H1 (cell line): Measurements from ENCODE around the gene ZNF765. TPM values are rescaled to one million over a fixed set of nuclear protein-coding genes. Genes with fewer than 3 reads are reported as not detected.

Experiments used
- CTCF ChIA-PET: fragments of 300-600 bp; sonication (Branson Sonifier 250); formaldehyde crosslinking; loops from one replicate; lab custom pipeline; 2021; ENCODE audit not compliant: partially characterized antibody; lab: Charles Lee
- POLR2A ChIA-PET: fragments of 300-600 bp; sonication (Branson Sonifier 250); formaldehyde crosslinking; loops from one replicate; lab custom pipeline; 2021; ENCODE audit warnings: inconsistent platforms; ENCODE audit not compliant: partially characterized antibody; lab: Charles Lee
- DNase-seq, 2 experiments: peaks; one replicate each; pipeline versions ENCODE4 v3.0.0 to v3.0.0-alpha.2; 2010 to 2022; ENCODE audit warnings: low spot score in 2 of 2, low read depth in 1 of 2, mixed read lengths in 1 of 2
- FAIRE-seq: peaks from 2 replicates; lab custom pipeline; 2011; peaks lifted over from hg19 to GRCh38; lab: Jason Lieb, UNC
- H2AFZ ChIP-seq: 2 replicates; pipeline ENCODE4 v1.8.1; 2012; ENCODE audit warnings: low read length, inconsistent platforms
- H2AK5ac ChIP-seq: 2 replicates; pipeline ENCODE4 v1.6.1; 2013; ENCODE audit warnings: low read depth, low read length
- H2BK120ac ChIP-seq: replicated peaks from 2 replicates; pipeline ENCODE3; 2013; ENCODE audit warnings: low read depth, low read length, inconsistent platforms
- H2BK12ac ChIP-seq: 2 replicates; pipeline ENCODE4 v1.6.1; 2013; ENCODE audit warnings: low read depth, low read length
- H2BK15ac ChIP-seq: 2 replicates; pipeline ENCODE4 v1.6.1; 2013; ENCODE audit warnings: low read length
- H2BK20ac ChIP-seq: 2 replicates; pipeline ENCODE4 v1.6.1; 2013; ENCODE audit warnings: low read length
- H2BK5ac ChIP-seq: 2 replicates; pipeline ENCODE4 v1.6.1; 2013; ENCODE audit warnings: low read depth, low read length
- H3K14ac ChIP-seq: 2 replicates; pipeline ENCODE4 v1.6.1; 2013; ENCODE audit warnings: inconsistent platforms; ENCODE audit not compliant: insufficient read length
- H3K18ac ChIP-seq: 2 replicates; pipeline ENCODE4 v1.6.1; 2013; ENCODE audit warnings: low read length; ENCODE audit errors: extremely low read depth
- H3K23ac ChIP-seq: 2 replicates; pipeline ENCODE4 v1.6.1; 2013; ENCODE audit warnings: inconsistent platforms; ENCODE audit not compliant: insufficient read length
- H3K23me2 ChIP-seq: 2 replicates; pipeline ENCODE4 v1.6.1; 2013; ENCODE audit warnings: low read depth, low read length
- H3K27ac ChIP-seq: 2 replicates; pipeline ENCODE4 v1.6.1; 2011; ENCODE audit warnings: low read depth, low read length, inconsistent platforms
- H3K27me3 ChIP-seq, 4 experiments: replicated peaks in 1 of 4; 1 replicate in 1 of 4; 2 replicates in 3 of 4; pipeline versions ENCODE4 v1.6.1 to v1.8.1; 2011 to 2013; ENCODE audit warnings: low read length in 3 of 4, mild to moderate bottlenecking in 3 of 4, inconsistent platforms in 2 of 4, mixed read lengths in 2 of 4, moderate library complexity in 1 of 4; ENCODE audit not compliant: control insufficient read depth in 3 of 4, insufficient read depth in 3 of 4; ENCODE audit errors: extremely low read depth in 1 of 4
- H3K36me3 ChIP-seq, 4 experiments: 2 replicates each; pipeline versions ENCODE4 v1.6.1 to v1.8.1; 2011 to 2013; ENCODE audit warnings: mild to moderate bottlenecking in 4 of 4, low read length in 3 of 4, moderate library complexity in 2 of 4, control low read depth in 1 of 4, inconsistent platforms in 1 of 4; ENCODE audit not compliant: insufficient read depth in 4 of 4, control insufficient read depth in 2 of 4
- H3K4ac ChIP-seq: replicated peaks from 2 replicates; pipeline ENCODE3; 2013; ENCODE audit warnings: low read length, low read depth, mixed read lengths, inconsistent platforms; ENCODE audit not compliant: insufficient read length
- H3K4me1 ChIP-seq, 4 experiments: replicated peaks in 1 of 4; 1 replicate in 1 of 4; 2 replicates in 3 of 4; pipeline versions ENCODE4 v1.6.1 to v1.8.1; 2011 to 2013; ENCODE audit warnings: low read length in 3 of 4, inconsistent platforms in 2 of 4, mixed read lengths in 1 of 4; ENCODE audit not compliant: insufficient read depth in 4 of 4, control insufficient read depth in 3 of 4
- H3K4me2 ChIP-seq, 2 experiments: 2 replicates each; pipeline versions ENCODE4 v1.6.1 to v1.8.1; 2011 to 2013; ENCODE audit warnings: low read depth in 2 of 2, low read length in 2 of 2, control low read depth in 1 of 2, inconsistent platforms in 1 of 2, mild to moderate bottlenecking in 1 of 2; ENCODE audit not compliant: insufficient read depth in 1 of 2
- H3K4me3 ChIP-seq, 4 experiments: fragments of 200-600, 300-600 bp in 1 of 4; sonication (generic), shearing (Covaris generic), sonication (Bioruptor Twin) in 1 of 4; 2 replicates each; pipeline versions ENCODE4 v1.5.1 to v1.8.1; 2011 to 2016; ENCODE audit warnings: low read length in 4 of 4, low read depth in 3 of 4, control low read depth in 2 of 4, inconsistent platforms in 2 of 4, mild to moderate bottlenecking in 2 of 4, mixed read lengths in 1 of 4, moderate library complexity in 1 of 4; ENCODE audit not compliant: insufficient read depth in 2 of 4; ENCODE audit errors: extremely low read depth in 1 of 4
- H3K56ac ChIP-seq: replicated peaks from 2 replicates; pipeline ENCODE3; 2013; ENCODE audit warnings: low read depth, mild to moderate bottlenecking, mixed read lengths, low read length, inconsistent platforms; ENCODE audit not compliant: insufficient read length
- H3K79me1 ChIP-seq: 2 replicates; pipeline ENCODE4 v1.6.1; 2013; ENCODE audit warnings: low read depth, low read length, control low read depth
- H3K79me2 ChIP-seq, 2 experiments: 2 replicates each; pipeline versions ENCODE4 v1.6.1 to v1.8.1; 2012 to 2013; ENCODE audit warnings: low read length in 2 of 2, mild to moderate bottlenecking in 2 of 2, inconsistent platforms in 1 of 2; ENCODE audit not compliant: insufficient read depth in 2 of 2, control insufficient read depth in 1 of 2
- H3K9ac ChIP-seq, 4 experiments: replicated peaks in 1 of 4; 1 replicate in 1 of 4; 2 replicates in 3 of 4; pipeline versions ENCODE4 v1.6.1 to v1.8.1; 2011 to 2013; ENCODE audit warnings: low read depth in 3 of 4, low read length in 3 of 4, control low read depth in 2 of 4, mild to moderate bottlenecking in 2 of 4, moderate library complexity in 2 of 4, inconsistent platforms in 1 of 4; ENCODE audit errors: extremely low read depth in 1 of 4
- H3K9me3 ChIP-seq, 2 experiments: 2 replicates each; pipeline versions ENCODE4 v1.6.1 to v1.8.1; 2012 to 2013; ENCODE audit warnings: mild to moderate bottlenecking in 2 of 2, moderate library complexity in 2 of 2, control low read depth in 1 of 2, inconsistent platforms in 1 of 2, low read depth in 1 of 2, low read length in 1 of 2, mixed read lengths in 1 of 2; ENCODE audit not compliant: insufficient read depth in 2 of 2
- H4K20me1 ChIP-seq, 2 experiments: replicated peaks in 1 of 2; 2 replicates each; pipeline versions ENCODE3 to v1.8.1; 2011 to 2013; ENCODE audit warnings: inconsistent platforms in 2 of 2, low read length in 2 of 2, mild to moderate bottlenecking in 1 of 2; ENCODE audit not compliant: insufficient read depth in 2 of 2, control insufficient read depth in 1 of 2
- H4K5ac ChIP-seq: 2 replicates; pipeline ENCODE4 v1.6.1; 2013; ENCODE audit warnings: low read length, low read depth, mixed read lengths, inconsistent platforms; ENCODE audit not compliant: insufficient read length
- H4K8ac ChIP-seq: 2 replicates; pipeline ENCODE4 v1.8.0; 2013; ENCODE audit warnings: mild to moderate bottlenecking, moderate library complexity, low read length, inconsistent platforms; ENCODE audit not compliant: insufficient read depth; ENCODE audit errors: extremely low read depth
- H4K91ac ChIP-seq: replicated peaks from 2 replicates; pipeline ENCODE3; 2013; ENCODE audit warnings: low read length, mixed read lengths, inconsistent platforms; ENCODE audit not compliant: insufficient read length
- TAF1 ChIP-seq: IDR thresholded peaks from 2 replicates; pipeline ENCODE4 v1.6.1; 2011; ENCODE audit warnings: mild to moderate bottlenecking, low read depth, low read length
- TEAD4 ChIP-seq: IDR thresholded peaks from 2 replicates; pipeline ENCODE4 v1.6.1; 2012; ENCODE audit warnings: low read depth, low read length, inconsistent platforms, mixed read lengths
- WGBS, 2 experiments: shearing (Covaris generic) in 1 of 2; methylation state at CpG; one replicate each; pipeline versions ENCODE4 v1.1.6 to v1.1.7; 2013 to 2015; ENCODE audit warnings: low lambda C conversion rate in 2 of 2, mixed read lengths in 2 of 2, inconsistent platforms in 1 of 2, low coverage in 1 of 2, missing lambda C conversion rate in 1 of 2; ENCODE audit not compliant: insufficient replicate concordance in 2 of 2, insufficient coverage in 1 of 2, insufficient read length in 1 of 2; ENCODE audit errors: extremely low coverage in 1 of 2, missing lambda C conversion rate in 1 of 2; 5-methylcytosine and 5-hydroxymethylcytosine counted together
- polyA plus RNA-seq, 7 experiments: library from polyadenylated mRNA; depleted of rRNA in 3 of 7; stranded (reverse) in 5 of 7; unstranded in 2 of 7; fragments of >200 nt in 5 of 7; fragments of 200-250 nt in 2 of 7; gene quantifications; 1 replicate in 5 of 7; 2 replicates in 1 of 7; 4 replicates in 1 of 7; pipeline versions ENCODE4 v1.2.1 to v1.2.3, GENCODE V29; 2011 to 2013; ENCODE audit warnings: missing spikeins in 2 of 7, mixed read lengths in 2 of 7
- total RNA-seq: library from RNA; stranded (reverse); fragmentation: NEBNext Ultra II Directional; extraction: Animal tissue kit (Norgen Biotek cat#: 25700); gene quantifications from 2 replicates; pipeline ENCODE4 v1.2.1, GENCODE V29; 2021
- TF ChIP-seq, protein P1 (sequence below): IDR thresholded peaks from 2 replicates; pipeline ENCODE4 v1.6.1; 2012; ENCODE audit warnings: low read length, inconsistent platforms

ZNF765 gene
- total and polyA plus RNA-seq, 2 of the 8 experiments (the other 6 are each of a cell fraction or from before 2014, with no cell fraction given) = 4.5 to 22.3 TPM

DNA sequence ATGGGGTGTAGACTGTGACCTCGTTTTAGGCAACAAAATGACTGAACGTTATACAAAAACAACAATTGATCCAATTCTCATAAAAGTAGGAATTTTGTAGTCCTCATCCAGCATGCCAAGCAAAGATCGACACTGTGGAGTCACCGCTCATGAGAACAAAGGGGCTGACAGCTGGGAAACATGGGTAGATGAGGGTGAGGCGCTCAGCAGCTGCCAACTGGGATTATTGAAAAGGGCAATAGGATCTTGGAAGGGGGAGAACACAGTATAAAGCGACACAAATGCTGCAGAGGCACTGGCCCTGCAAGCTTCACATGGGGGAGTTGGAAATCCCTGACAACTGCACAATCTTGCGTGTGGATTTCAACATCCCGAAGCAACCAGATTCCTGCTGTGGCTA, 5.4 kb upstream of the ZNF765 start:
- peaks cover 0 to 1% of the 10 kb centered on the region in 2 experiments for H4K20me1 ChIP-seq
- no peaks in the 10 kb centered on the region for H3K27me3 ChIP-seq
- H3K4me1 ChIP-seq = peaks cover 0 to 5% (median 0%) of the 10 kb centered on the region in 4 experiments; a peak in 3 of 7 replicates
- ChIA-PET CTCF (interaction anchor here (1.3 to 1.6 kb wide), 2 partner anchors 15 to 35 kb away, joined by 3 to 5 read pairs; no protein-coding TSS in a partner anchor), POLR2A (interaction anchor here (0.8 to 1.6 kb wide), 4 partner anchors 8 to 57 kb away, joined by 3 to 5 read pairs (median 3); no protein-coding TSS in a partner anchor)
- 0 out of 4 replicates have a peak, but pooled peaks cover 0 to 1% of the 10 kb centered on the region in 2 experiments for H3K9me3 ChIP-seq
- no peak for DNase-seq
- no peak overlapping the region for H2BK15ac ChIP-seq
- H2AK5ac ChIP-seq = no peak overlapping the region
- H2BK5ac ChIP-seq = 0 out of 2 replicates have a peak overlapping the region, but pooled peaks have one; percentile 71
- H3K9ac ChIP-seq = peak overlapping the region in 1 of 4 experiments; percentile 54; a peak in 1 of 7 replicates
- peak overlapping the region; percentile 56 for H4K91ac ChIP-seq
- H4K5ac ChIP-seq = peak overlapping the region; percentile 4
- no peak overlapping the region for H3K14ac ChIP-seq
- no peak overlapping the region for H2BK20ac ChIP-seq
- peaks cover 0 to 10% (median 3%) of the 10 kb centered on the region in 4 experiments; a peak in 4 of 8 replicates for H3K36me3 ChIP-seq
- H3K4me2 ChIP-seq = peak overlapping the region in 1 of 2 experiments; percentile 78; a peak in 2 of 4 replicates
- TF ChIP-seq, protein P1, sequence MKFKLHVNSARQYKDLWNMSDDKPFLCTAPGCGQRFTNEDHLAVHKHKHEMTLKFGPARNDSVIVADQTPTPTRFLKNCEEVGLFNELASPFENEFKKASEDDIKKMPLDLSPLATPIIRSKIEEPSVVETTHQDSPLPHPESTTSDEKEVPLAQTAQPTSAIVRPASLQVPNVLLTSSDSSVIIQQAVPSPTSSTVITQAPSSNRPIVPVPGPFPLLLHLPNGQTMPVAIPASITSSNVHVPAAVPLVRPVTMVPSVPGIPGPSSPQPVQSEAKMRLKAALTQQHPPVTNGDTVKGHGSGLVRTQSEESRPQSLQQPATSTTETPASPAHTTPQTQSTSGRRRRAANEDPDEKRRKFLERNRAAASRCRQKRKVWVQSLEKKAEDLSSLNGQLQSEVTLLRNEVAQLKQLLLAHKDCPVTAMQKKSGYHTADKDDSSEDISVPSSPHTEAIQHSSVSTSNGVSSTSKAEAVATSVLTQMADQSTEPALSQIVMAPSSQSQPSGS = no peak
- no peak for TF ChIP-seq TAF1
- TF ChIP-seq TEAD4 = no peak
- 0 out of 2 replicates have a peak overlapping the region, but pooled peaks have one; percentile 50 for H2BK12ac ChIP-seq
- H3K4ac ChIP-seq = no peak overlapping the region
- H3K56ac ChIP-seq = no peak overlapping the region
- H3K23me2 ChIP-seq = no peaks in the 10 kb centered on the region; the same call in 1 of the 2 replicates
- FAIRE-seq = no peak
- H3K4me3 ChIP-seq = peak overlapping the region in 1 of 4 experiments; percentile 32; a peak in 1 of 8 replicates
- no peak overlapping the region for H3K23ac ChIP-seq
- no peaks in the 10 kb centered on the region; the same call in 1 of the 2 replicates for H3K79me1 ChIP-seq
- no peaks in the 10 kb centered on the region for H3K79me2 ChIP-seq
- H3K27ac ChIP-seq = no peak overlapping the region
- H3K18ac ChIP-seq = no peak overlapping the region
- no peak overlapping the region for H2BK120ac ChIP-seq
- no peak overlapping the region for H2AFZ ChIP-seq
- WGBS, 2 experiments = 83% methylated on average over 8 of the region's 8 CpGs; no CpG with 5 or more reads in 1 of the 2 experiments
- 0 out of 2 replicates have a peak overlapping the region, but pooled peaks have one; percentile 71 for H4K8ac ChIP-seq
